Measurements from ENCODE around the gene SKIDA1.
A peak's percentile ranks its signal among the peaks of the same experiment; 100 is the strongest.
"Not testable (repeated sequence)": the region's sequence is repeated elsewhere in the genome, so short reads cannot be mapped to it uniquely, and the experiment has no call there.

SKIDA1 gene

GRCh38 chr10:21525367-21526187 is at the start of gene SKIDA1:
TSS of gene SKIDA1 (minus strand) at chr10:21525682. CDS start at chr10:21517822, 7,860 bp downstream.
- peak; percentile 81 for DNase-seq

DNA sequence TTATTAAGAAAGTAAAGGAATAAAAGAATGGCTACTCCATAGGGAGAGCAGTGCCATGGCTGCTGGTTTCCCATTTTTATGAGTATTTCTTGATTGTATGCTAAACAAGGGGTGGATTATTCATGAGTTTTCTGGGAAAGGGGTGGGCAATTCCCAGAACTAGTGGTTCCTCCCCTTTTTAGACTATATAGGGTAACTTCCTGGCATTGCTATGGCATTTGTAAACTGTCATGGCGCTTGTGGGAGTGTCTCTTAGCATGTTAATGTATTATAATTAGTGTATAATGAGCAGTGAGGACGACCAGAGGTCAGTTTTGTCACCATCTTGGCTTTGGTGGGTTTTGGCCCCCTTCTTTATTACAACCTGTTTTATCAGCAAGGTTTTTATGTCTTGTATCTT is 49.0 kb upstream of the SKIDA1 start:
- DNase-seq: not testable (repeated sequence)

DNA sequence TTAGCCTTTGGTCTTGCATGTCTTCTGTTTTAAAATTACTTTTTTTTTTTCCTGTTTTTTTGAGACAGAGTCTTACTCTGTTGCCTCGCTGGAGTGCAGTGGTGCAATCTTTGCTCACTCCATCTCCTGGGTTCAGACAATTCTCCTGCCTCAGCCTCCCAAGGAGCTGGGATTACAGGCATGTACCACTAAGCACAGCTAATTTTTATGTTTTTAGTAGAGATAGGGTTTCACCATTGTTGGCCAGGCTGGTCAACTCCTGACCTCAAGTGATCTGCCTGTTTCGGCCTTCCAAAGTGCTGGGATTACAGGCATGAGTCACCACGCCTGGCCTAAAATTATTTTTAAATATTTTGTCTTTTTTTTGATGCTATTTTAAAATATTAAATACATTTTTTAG is 47.1 kb upstream of the SKIDA1 start:
- DNase-seq: no peak

DNA sequence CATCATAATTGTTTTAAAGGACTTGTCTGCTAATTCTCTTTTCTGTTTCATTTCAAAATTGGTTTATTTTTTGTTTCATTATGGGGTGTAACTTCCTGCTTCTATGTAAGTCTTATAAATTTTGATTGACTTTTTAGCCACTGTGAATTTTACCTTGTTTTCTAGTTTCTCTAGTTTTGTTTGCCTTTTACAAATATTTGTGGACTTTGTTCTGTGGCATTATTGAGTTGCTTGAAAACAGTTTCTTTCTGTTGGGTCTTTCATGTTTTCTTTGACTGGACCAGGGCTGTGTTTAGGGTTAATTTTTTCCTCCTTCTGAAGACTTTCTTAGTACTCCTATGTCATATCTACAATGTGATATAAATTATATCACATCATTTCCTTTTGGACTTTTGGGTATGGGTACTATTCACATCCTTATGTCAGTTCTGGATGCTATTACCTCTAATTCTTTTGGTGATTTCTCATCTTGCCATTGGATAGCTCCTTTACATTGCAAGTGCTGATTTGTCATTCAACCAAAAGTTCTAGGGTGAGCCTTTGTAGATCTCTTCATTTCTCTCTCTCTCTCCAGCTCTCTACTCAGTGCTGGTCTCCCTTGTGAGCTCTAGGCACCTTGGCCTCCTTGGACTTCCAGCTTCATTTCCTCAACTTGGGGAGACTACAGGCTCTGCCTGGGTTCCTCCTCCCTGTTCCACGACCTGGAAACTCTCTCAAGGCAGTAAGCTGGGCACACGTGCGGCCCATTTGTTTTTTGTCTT is 45.5 kb upstream of the SKIDA1 start:
- no peak for DNase-seq

DNA sequence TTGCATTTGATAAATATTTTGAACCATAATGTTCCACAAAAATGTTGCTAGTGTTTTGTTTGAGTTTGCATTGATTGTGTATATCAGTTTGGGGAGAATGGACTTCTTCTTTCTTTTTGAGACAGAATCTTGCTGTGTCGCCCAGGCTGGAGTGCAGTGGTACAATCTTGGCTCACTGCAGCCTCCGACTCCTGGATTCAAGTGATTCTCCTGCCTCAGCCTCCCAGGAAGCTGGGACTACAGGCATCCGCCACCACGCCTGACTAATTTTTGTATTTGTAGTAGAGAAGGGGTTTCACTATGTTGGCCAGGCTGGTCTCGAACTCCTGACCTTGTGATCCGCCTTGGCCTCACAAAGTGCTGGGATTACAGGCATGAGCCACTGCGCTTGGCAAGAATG is 33.5 kb upstream of the SKIDA1 start:
- DNase-seq: not testable (repeated sequence)

GRCh38 chr10:21556527-21556926 is 31.0 kb upstream of the SKIDA1 start:
- no peak for DNase-seq

GRCh38 chr10:21552638-21553037 is 27.2 kb upstream of the SKIDA1 start:
- no peak for DNase-seq

DNA sequence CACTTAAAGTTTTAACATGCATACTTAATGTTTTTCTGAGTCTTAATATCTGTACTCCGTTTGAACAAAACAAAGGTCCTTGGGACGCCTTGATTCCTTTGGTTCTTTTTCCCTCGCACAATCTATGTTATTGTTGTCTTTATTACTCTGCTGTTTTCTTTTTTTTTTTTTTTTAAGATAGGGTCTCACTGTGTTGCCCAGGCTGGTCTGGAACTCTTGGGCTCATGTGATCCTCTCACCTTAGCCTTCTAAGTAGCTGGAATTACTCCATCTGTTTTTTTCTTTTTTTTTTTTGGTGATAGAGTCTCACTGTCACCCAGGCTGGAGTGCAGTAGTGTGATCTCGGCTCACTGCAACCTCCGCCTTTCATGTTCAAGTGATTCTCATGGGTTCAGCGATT is 21.8 kb upstream of the SKIDA1 start:
- no peak for DNase-seq

DNA sequence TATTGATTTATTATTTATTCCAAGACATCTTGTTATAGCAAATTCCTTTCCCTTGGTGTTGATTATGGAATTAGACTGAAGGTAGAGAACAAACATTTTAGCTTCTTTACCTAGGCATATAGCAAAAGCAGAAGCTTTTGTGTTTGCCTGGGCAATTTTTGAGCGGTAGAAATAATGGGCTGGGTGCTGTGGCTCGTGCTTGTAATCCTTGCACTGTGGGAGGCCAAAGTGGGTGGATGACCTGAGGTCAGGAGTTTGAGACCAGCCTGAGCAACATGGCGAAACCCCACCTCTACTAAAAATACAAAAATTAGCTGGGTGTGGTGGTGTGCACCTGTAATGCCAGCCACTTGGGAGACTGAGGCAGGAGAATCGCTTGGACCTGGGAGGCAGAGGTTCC is 15.2 kb upstream of the SKIDA1 start:
- not testable (repeated sequence) for DNase-seq

DNA sequence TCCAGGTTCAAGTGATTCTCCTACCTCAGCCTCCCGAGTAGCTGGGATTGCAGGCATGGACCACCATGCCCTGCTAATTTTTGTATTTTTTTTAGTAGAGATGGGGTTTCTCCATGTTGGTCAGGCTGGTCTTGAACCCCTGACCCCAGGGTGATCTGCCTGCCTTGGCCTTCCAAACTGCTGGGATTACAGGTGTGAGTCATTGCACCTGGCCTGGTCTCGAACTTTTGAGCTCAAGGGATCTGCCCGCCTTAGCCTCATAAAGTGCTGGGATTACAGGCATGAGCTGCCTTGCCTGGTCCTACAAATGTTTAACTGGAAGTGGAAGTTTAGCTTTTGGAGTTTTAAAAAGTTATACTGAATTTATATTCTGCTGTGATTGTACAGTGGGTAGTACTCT is 11.4 kb upstream of the SKIDA1 start:
- DNase-seq: no peak

- not testable (repeated sequence) for DNase-seq
Observed at GRCh38 chr10:21535976-21536375, 10.5 kb upstream of the SKIDA1 start.

GRCh38 chr10:21535494-21535965 is 10.0 kb upstream of the SKIDA1 start:
- DNase-seq: no peak

- no peak for DNase-seq
Observed at GRCh38 chr10:21534604-21535493, 9.4 kb upstream of the SKIDA1 start.

- DNase-seq: no peak
Observed at GRCh38 chr10:21534280-21534586, 8.8 kb upstream of the SKIDA1 start.

GRCh38 chr10:21533467-21534279 is 8.2 kb upstream of the SKIDA1 start, which contains the start of gene MLLT10:
TSS of gene MLLT10 (plus strand) at chr10:21534232. CDS start at chr10:21534645, 413 bp downstream.
- peak; percentile 86 for DNase-seq

DNA sequence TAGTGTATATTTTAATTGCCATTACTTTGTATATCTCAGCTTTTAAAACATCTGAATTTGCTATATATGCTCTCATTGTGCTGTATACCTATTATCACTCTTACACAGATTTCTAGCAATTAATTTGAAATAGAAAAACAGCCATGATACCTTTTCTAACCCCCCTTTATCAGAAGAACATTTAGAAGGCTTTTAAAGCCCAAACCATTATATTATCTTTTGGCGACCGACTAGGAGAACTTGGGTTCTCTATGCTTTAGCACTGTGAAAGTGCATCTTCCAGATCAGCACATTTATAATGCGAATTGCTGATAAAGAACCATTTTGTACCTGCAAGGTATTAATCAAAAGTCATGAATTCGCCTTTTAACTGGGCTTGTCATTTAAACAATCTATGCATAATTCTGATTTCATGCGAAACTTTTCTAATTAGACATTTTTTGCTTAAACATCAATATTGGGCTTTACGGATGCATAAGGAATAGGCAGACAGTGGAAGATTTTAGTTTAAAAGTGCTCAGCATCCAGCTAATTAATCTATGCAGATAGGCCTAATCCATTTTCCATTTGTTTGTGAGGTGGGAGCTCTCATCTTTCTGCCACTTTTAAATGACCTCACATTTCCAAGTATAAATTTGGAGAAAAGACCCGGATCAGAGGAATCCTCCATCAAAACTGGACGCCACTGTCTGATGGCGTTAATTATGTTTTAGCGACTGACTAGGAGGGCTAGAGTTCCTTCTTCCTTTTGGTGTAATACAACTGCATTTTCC is 7.4 kb upstream of the SKIDA1 start:
- DNase-seq: no peak

DNA sequence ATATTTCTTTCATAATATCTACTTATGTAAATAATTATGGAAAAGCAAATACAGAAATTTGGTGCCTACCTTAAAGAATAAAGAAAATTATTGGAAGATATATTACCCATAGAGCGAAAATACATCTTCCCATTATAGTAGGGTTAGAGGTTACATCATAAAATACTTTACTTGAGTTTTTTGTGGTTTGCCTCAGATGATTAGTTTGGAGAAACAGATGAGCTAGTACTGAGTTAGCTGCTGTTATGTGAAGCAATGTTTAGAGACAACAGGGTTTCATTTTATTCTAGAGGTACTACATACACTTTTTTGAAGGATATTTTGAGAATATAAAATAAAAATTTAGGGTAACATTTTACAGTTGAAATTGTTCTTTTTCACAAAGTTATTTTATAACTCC is 5.7 kb upstream of the SKIDA1 start:
- peak; percentile 53 for DNase-seq

DNA sequence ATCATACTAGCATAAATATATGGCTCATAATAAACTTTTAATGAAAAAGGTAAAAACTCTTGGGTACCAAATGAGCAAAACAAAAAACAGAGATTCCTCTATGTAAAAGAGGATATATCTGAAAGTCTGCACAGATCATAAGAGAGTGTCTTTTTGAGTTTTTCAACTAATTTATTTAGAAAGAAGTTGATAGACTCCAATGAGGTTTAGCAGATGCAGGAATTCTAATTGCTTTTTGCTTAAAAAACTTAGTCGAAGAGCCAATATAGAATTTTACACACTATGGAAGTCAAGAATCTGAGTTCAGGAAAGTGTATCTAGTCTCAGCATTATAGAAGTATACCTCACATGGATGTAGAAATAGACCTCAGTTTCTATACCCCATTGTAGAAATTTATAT is 5.2 kb upstream of the SKIDA1 start:
- no peak for DNase-seq

DNA sequence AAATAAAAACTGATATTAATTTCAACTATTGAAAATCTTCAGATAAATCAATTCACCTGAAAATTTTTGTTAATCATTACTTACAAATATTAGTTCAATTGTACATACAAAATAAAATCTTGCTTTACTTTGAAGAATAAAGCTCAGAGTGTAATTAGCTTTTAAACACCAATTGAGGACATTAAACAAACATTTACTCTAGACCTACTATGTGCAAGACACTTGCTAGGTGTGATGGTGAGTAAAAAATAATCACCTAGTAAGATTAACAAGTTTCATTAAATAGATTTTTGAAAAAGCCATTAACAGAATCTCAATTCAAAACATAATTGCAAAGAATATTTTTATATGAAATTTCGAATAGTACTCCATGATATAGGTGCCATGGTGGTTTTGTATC is 4.7 kb upstream of the SKIDA1 start:
- no peak for DNase-seq

DNA sequence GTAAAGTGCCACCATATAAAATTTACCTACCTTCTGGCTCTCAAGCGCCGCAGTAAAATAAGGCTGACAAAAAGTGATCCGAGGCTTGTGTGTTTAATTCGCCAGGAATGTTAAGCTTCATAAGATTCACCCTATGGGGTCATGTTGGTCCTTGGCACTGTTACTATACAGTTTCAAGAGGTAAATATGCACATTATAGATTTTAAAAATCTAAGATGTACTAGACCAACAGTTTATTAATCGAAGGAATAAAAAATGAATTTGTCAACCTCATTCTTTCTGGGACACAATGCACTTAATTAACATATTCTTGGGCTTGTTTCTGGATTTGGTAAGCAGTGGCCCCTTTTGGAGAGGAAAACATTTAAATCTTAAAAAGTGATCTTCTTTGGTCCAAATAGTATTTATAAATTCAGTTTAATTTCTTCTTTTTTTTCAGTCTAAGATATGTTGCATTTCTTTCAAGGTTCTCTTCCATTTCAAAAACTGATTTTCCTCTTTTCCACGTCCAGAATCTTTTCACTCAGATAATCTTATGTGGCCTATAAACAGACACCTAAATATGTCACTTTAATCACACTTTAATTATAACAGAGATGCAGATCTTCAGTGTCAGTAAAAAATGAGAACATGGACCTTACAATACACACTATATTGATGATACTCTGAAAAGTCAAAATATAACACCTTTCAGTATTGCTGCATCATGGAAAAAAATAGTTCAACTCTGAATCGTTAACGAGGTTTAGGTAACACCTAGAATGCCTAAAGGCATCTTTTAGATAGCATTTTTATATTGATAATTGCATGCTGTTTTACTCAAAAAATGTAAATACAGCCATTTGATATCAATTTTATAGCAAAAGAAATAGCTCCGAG is 3.8 kb upstream of the SKIDA1 start:
- no peak for DNase-seq
